Stimulated activated CD4-positive, alpha-beta T cell treated with anti-CD3 and anti-CD28 coated beads, Interleukin-2, amount 100 ng/mL, for 48 hours (primary cell): ENCODE data around the gene POLD2.

Experiments
- DNase-seq, 2 donors: peaks; one replicate each; pipeline ENCODE4 v3.0.0-alpha.2; 2020

The POLD2 gene

DNA sequence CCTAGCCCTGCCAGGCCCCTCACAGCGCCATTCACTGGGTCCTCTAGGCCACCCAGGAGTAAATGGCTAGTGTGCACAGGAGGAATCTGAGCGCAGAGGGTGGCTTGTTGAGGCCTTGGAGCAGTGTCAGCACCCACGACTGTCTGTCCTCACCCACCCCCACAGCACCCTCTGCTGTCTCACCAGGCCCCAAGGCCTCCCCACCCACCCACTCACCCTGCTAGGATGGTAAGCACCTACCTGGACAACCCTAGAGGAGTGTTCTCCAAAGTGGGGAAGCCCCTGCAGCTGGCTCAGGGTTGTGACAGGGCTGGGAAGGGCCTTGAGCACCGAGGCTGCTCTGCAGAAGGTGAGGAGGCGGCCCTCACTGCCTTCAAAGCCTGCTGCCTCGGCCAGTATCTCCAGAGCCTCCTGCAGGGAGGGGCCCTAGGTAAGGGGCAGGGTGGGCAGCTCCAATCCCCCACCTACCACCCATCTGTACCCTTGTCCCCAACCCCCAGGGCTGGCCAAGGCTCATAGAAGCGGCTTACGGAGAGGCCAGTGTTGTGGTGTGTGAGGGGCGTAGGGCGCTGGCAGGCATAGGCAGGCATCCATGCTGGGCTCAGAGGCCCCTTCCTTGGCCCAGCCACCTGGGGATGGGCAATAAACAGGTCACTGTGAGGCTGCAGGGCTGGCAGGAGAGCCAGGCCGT is 43.9 kb downstream of the POLD2 start:
- no peak for DNase-seq

DNA sequence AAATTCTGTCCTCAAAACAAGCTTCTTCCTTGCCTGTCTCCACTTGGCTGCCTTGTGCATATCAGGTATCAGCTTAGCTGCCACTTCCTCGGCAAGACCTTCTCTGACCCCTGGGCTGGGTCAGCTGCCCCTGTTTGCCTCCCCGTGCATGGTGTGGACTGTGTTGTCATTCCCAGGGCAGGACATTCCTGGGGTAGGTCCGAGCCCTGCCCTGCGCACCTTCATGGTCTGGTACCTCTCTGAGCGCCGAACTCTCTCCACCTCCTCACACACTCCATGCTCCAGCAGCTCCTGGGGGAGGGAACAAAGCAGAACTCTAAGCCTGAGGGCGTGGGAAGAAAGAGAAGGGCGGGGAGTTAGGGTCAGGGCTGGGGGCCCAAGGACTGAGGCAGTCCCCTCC is 44.8 kb downstream of the POLD2 start:
- no peak for DNase-seq

DNA sequence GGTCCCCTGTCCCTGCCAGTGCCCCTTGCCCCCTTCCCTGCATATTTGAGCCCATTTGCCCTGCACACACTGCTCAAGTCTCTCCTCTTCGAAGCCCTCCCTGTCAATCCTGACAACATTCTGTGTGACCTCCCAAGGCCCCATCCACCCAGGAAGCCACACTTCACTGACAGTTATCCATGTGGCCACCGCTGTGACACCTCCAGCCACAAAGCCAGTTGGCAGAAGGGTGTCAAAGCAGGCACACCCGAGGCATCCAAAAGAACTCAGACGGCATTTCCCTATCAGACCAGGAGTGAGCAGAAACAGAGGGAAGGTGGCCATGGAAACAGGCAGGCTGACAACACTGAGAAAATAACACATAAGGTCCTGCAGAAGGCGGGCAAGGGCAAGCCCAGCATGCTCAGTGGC is 45.7 kb downstream of the POLD2 start:
- DNase-seq, result no peak

DNA sequence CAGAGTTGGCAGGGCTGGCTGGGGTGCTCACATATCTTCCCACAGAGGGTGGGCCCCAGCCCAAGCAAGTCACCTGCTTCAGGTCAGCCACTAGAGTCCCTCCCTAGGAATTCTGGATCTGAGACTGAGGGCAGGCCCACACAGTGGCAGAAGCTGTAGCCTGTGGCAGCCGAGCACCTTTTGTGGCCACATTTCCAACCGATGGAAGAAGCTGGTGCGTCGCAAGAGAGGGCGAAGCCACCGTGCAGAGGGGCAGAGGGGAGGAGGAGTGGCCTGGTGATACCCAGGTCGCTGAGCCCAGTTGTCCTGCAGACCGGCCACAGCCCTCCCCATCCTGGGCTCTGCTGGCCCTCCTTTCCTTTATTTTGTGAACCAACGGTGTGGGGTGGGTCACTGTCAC is 46.3 kb downstream of the POLD2 start:
- no peak for DNase-seq

DNA sequence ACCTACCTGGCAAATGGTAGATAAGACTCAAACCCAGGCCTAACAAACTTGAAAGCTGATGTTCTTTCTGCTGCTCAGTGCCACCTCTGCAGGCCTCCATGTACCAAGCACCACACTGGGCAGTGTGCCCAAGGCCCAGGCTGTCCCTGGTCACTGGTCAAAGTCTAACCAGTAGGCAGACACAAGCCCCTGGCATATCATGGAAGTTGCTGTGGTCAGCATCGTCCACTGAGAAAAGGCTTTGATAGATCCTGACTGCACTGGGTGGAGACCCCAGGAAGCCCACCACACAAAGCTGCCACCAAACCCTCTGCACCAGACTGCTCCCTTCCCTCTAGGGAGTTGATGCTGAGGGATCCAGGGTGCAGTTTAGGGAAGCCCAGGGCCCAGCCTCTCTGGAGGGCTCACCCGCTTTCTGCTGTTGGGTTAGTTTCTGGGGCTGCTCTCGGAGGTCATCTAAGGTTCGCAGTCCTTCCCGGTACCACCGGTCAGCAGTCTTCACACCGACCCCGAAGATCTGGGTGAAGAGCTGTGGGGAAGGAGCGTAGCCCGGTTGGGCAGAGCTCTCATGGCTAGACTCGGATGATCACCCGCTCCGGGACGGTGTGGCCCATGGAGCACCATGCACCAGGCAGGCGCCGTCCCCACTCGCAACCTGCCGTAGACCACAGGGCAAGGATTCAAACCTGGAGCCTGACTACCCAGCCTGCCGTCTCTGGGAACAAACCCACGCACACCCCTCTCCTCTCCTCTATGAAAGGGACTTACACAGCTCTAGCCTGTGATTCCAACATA is 47.0 kb downstream of the POLD2 start:
- no peak for DNase-seq

DNA sequence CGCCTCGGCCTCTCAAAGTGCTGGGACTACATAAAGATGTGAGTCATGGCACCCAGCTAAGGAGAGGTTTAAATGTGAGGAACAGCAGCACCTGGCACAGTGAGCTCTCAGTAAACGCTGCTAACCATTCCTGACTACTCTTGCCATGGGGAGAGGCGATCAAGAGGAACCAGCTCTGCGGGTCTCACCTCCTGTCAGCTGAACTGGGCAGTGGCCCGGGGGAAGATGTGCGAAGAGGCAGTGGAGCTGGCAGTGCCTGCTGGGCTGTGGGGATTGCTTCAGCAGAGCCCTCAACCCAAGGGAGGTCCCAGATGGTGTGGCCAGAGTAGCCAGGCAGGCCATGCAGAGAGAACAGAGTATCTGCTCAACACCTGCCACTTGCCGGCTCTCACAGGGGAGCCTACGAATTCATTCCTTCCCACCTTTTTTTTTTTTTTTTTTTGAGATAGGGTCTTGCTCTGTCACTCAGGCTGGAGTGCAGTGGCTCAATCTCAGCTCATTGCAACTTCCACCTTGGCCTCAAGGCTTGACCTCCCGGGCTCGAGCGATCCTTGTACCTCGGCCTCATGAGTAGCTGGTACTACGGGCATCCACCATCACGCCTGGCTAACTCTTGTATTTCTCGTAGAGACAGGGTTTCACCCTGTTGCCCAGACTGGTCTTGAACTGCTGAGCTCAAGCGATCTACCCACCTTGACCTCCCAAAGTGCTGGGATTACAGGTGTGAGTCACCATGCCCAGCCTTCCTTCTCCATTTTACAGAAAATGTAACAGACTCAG is 47.9 kb downstream of the POLD2 start:
- DNase-seq, result no peak

DNA sequence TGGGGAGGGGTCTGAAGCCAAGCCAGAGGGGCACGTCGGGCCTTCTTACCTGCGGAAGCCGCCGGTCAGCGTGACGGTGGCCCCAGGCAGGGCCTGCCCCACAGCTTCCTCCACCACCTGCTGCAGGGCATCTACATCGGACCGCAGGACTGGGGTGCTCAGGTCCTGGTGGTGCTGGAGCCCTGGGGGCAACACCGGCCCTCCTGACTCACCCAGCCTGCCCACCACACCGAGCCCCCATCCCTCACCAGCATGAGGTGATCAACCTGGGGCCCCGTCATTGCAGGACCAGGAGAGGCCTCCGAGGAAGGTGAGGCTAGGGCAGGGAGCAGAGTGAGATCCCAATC is 49.0 kb downstream of the POLD2 start:
- DNase-seq, result no peak

DNA sequence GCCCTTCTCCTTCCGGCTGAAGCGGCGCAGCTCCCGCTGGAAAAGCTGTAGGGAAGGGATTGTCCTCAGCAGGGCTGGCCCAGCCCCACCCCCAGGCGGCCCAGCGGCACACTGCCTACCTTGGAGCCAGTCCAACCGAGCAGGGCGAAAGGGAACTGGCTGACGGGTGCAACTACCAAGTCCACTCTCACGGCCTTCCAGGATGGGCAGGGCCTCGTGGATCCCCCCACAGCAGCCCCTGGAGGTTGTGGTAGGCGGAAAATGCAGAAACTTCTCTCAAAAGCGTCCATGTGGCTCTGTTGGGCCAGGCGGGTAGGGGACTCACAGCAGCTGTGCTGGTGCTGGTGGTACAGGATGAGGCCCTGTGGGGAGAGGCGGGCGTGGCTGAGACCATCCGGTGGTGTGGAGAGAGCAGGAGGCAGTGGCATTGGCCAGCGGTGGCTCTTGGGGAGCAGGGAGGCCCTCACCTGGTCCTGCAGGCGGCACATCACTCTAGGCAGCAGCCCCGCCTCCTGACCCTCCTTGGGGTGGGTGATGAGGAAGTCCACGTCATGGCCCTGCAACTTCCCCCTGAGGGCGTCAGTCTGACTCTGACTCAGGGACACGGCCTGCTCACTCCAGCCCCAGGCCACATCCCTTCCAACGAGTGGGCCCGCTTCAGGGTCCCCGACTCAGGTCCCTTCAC is 49.5 kb downstream of the POLD2 start:
- DNase-seq, result no peak

DNA sequence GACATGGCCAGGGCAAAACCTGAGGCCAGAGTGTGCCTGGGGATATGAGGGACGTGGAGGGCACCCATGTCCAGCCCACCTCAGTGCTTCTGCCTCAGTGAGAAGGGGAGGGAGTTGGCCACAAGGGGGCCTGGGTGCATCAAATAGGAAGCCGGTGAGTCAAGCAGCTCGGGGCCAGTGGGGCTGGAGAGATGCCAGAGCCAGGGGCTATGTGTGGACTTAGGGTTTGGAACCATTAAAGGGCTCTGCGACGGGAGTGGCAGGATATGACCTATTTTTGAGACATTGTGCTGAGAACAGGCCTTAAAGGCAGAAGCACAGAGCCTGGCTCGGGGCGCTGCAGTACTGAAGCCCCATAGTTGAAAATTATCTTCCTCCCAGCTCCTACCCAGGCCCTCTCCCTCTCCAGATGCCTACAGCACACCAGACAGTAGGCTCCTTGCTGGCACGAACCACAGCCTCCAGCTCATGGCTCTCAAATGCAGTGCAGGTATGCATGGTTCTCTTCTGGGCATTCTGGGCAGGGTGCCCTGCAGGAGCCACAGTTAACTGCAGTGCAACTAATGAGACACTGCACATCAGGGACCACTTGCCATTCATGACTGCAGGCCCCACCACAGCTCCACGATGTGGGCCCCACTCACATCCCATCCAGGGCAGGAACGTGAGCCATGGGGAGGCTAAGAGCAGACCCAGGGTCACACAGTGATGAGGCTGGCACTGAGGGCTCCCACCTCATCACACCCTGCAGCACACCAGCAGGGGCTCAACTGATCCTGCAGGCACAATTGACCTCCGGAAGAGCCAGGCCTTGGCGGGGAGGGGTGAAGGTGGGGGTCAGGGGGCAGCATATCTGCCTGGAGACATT is 50.8 kb downstream of the POLD2 start:
- no peak for DNase-seq

DNA sequence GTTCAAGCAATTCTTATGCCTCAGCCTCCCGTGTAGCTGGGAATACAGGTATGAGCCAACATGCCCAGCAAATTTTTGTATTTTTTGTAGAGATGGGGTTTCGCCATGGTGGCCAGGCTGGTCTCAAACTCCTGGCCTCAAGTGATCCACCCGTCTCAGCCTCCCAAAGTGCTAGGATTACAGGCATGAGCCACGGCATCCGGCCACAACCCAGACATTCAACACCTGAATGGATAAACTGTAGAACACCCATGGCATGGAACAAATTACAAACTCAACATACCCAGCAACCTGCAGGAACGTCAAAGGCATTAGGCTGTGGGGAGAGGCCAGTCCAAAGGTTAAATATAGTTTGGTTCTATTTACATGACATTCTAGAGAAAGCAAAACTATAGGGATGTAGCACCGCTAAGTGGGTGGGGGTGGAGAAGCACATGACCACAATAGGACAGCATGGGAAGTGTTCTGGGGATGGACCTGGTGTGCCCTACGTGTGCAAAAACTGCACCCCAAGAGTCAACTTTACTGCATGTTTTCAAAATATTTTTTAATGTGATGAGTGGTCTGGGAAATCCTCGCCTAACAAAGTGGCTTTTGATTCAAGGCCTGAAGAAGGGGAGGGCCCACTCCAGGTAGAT is 51.5 kb downstream of the POLD2 start:
- no peak for DNase-seq

DNA sequence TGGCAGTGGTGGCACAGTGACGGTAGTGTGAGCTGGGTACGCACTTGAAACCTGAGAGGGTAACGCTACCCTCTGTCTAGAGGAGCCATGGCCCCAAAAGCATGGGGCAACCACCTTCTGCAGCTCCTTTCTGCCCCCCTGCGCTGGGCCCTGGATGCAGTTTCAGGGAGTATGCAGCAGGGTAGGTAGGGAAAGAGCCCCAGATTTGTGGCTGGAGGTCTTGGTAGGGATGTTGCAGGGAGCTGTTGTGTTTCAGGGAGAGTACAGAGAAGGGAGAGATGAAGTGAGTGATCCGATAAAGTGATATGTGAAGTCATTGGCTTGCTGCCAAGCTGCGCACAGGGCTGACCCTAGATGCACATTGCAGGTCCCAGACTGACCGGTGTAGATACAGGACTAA is 55.3 kb downstream of the POLD2 start:
- no peak for DNase-seq

DNA sequence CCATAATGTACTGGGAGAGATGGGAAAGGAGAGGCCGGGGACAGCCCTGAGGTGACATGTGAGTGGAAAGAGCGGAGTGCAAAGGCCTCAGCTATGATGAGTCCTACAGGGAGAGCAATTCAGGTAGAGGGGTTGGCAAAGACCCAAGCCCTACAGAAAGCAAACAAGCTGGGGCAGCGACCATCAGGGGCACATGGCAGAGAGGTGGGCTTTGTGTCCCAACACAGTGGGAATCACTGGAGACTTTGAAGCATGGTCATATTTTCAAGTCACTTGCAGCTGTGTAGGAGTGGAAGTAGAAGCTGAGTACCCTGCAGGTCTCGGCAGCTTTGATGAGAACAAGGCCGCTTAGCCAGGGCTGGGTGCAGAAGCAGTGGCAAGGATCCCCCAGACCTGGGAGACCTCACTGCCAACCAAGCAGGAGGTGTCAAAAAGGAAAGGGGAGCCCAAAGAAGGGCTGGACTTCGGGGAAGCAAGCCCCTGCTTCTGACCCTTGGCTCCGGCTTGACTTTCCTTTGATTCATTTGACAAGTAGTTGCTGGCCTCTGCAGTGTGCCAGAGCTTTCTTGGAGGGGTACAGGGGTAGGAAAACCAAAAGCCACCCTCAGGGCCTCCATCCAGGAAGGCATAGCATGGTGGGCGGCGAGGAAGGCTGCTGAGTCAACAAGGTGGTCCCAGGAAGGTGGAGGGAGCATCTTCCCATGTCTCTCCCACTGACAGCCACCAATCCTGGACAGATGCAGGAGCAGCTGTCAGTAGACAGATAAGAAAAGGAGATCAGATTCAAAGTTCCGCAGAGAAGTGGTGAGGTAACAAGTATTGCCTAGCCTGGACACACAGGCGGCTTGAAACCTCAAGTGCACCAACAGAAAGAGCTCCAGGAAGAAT is 56.0 kb downstream of the POLD2 start:
- DNase-seq, result no peak

DNA sequence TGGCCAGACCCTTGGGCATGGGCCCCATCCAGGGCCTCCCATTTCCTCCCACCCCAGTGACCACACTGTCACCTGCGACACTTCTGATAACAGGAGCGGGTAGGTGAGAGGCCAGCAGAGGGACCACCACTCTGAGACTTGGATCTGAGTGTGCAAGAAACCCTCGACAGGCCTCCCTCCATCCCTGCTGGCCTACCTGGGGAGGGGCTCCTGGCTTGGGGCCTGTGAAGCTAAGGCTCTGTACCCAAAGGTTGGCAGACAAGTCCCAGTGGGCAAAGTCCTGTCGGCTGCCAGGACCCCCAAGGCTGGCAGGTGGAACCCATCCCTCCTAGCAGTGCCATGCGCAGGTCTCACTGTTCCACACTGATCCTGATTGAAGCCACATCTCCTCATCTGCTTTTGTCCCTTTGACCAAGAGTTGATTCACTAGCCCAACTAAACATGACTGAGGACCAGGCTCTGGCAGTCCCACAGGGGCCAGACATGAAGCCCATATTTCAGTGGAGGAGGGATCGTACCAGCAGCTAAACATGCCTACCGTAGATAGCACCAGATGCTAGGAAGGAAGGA is 56.8 kb downstream of the POLD2 start:
- DNase-seq, result no peak

DNA sequence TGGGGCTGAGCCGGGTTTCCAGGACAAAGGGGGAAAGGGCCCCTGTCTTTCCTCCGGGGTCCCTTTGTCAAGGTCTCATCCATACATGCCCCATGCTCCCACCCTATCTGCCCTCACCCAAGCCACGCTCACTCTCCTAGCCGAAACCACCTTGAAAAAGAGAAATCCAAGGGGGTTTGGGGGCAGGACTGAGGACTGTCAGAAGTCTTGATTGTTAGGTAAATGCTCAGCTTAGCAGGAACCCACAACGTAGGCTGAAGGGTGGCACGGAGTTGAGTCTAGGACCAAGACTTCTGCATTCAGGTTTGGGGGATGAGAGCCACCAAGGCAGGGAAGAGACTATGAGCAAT is 57.3 kb downstream of the POLD2 start:
- no peak for DNase-seq

DNA sequence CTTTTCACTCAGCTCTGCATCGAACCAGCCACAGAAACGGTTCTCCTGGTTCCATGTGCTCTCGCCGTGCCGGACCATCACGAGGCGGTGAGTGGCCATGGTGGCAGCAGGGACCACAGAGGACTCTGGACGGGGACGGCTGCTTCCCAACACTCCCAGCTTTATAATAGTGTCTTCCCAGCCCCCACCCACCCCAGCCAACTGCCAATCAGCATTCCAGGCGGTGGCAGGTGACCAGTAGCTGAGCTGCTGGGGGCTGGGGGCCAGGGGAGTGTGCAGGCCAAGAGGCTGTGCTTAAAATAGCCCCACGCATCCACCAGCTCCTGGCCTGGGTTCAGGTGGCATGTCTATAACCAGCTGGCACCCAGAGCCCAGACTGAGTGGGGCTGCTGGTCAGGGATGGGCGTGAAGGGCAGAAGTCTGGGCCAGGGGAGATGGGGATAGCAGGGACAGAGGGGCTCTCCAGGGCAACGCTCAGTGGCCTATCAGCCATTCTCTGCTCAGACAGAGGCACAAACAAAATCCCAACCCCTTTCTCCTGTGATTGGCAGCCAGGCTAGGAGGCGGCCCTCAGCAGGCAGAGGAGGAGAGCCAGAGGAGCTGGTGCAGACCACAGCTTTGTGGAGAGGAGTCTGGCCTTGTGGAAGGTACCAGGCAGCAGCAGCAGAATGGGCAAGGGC is 57.8 kb downstream of the POLD2 start, which contains the start of gene PGAM2:
Gene PGAM2, minus strand, starts transcription at position 137 of the 680 bp plus-strand sequence. Its CDS starts 38 bp downstream, at position 99.
- DNase-seq, result no peak

DNA sequence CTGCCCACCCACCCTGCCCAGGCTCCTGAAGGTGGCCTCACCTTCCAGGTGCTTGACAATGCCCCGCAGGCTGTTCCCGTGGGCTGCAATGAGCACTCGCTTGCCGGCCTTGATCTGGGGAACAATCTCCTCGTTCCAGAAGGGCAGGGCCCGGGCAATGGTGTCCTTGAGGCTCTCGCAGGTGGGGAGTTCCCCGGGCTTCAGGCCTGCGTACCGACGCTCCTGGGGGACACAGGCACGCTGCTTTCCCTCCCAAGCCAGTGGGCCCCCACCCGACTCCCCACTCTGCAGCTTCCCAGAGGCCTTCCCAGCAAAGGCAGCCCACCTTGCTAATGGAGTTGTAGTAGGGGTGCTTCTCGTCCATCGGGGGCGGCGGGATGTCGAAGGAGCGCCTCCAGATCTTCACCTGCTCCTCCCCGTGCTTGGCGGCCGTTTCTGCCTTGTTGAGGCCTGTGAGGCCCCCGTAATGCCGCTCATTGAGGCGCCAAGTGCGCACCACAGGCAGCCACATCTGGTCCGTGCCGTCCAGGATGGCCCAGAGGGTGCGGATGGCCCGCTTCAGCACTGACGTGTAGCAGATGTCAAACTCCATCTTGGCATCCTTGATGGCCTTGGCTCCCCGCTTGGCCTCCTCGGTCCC is 58.4 kb downstream of the POLD2 start:
- DNase-seq, result no peak
